ENCODE measurements around the gene DDI2. TPM values are rescaled to one million over a fixed set of nuclear protein-coding genes. Genes with fewer than 3 reads are reported as not detected.
A peak's percentile ranks its signal among the peaks of the same experiment; 100 is the strongest.

DDI2 gene
- total RNA-seq, 1 donor from 2014 or later = 40.9 TPM

GRCh38 chr1:15616373-15617172 is 685 bp upstream of the DDI2 start:
- H3K4me1 ChIP-seq = peaks cover 41% of the 10 kb centered on the region
- H3K27me3 ChIP-seq = no peaks in the 10 kb centered on the region
- intact Hi-C loops (cut with DNase I) = no loop called here
- ATAC-seq (peak; percentile 2), DNase-seq (no peak)
- no peaks in the 10 kb centered on the region for H3K9me3 ChIP-seq
- H3K4me3 ChIP-seq = peak overlapping the region; percentile 94
- H3K36me3 ChIP-seq = no peaks in the 10 kb centered on the region
- no peak for TF ChIP-seq CTCF (IDR thresholded peaks at IDR 0.05)
- peak overlapping the region; percentile 91 for H3K27ac ChIP-seq

- DNase-seq (no peak), ATAC-seq (no peak)
- intact Hi-C loops (cut with DNase I) = no loop called here
- no peak for TF ChIP-seq CTCF (IDR thresholded peaks at IDR 0.05)
- peak overlapping the region; percentile 94 for H3K4me3 ChIP-seq
- no peaks in the 10 kb centered on the region for H3K36me3 ChIP-seq
- no peaks in the 10 kb centered on the region for H3K9me3 ChIP-seq
- peaks cover 57% of the 10 kb centered on the region for H3K4me1 ChIP-seq
- H3K27me3 ChIP-seq = no peaks in the 10 kb centered on the region
- H3K27ac ChIP-seq = peak overlapping the region; percentile 96
Measured at GRCh38 chr1:15618077-15618654, 908 bp downstream of the DDI2 start.

- H3K27me3 ChIP-seq = no peaks in the 10 kb centered on the region
- ATAC-seq (no peak), DNase-seq (no peak)
- H3K9me3 ChIP-seq = no peaks in the 10 kb centered on the region
- H3K4me1 ChIP-seq = peaks cover 62% of the 10 kb centered on the region
- H3K36me3 ChIP-seq = no peaks in the 10 kb centered on the region
- intact Hi-C loops (cut with DNase I) = no loop called here
- peak overlapping the region; percentile 96 for H3K27ac ChIP-seq
- H3K4me3 ChIP-seq = peak overlapping the region; percentile 94
- no peak for TF ChIP-seq CTCF (IDR thresholded peaks at IDR 0.05)
Measured at GRCh38 chr1:15618655-15619525, 1.6 kb downstream of the DDI2 start.

GRCh38 chr1:15620155-15620545 is 2.9 kb downstream of the DDI2 start:
- Histone ChIP-seq H3K4me1 (peaks cover 75% of the 10 kb centered on the region), H3K4me3 (no peak overlapping the region), H3K9me3 (no peaks in the 10 kb centered on the region), H3K27ac (peak overlapping the region; percentile 96), H3K36me3 (no peaks in the 10 kb centered on the region), H3K27me3 (no peaks in the 10 kb centered on the region)
- no peak for TF ChIP-seq CTCF (IDR thresholded peaks at IDR 0.05)
- ATAC-seq (no peak), DNase-seq (no peak)
- intact Hi-C loops (cut with DNase I) = no loop called here

- DNase-seq = no peak
- no peak for ATAC-seq
- intact Hi-C loops (cut with DNase I) = no loop called here
- H3K4me1 ChIP-seq = peaks cover 81% of the 10 kb centered on the region
- H3K27me3 ChIP-seq = no peaks in the 10 kb centered on the region
- H3K36me3 ChIP-seq = no peaks in the 10 kb centered on the region
- H3K4me3 ChIP-seq = no peak overlapping the region
- TF ChIP-seq CTCF (IDR thresholded peaks at IDR 0.05) = no peak
- H3K9me3 ChIP-seq = no peaks in the 10 kb centered on the region
- H3K27ac ChIP-seq = no peak overlapping the region
Measured at GRCh38 chr1:15620902-15621682, 3.8 kb downstream of the DDI2 start.

All from upper lobe of right lung (tissue), 1 donor.